H9 (cell line): Measurements from ENCODE around the gene MTCL1. TPM values are rescaled to one million over a fixed set of nuclear protein-coding genes. Genes with fewer than 3 reads are reported as not detected.

Experiments
- DNase-seq: peaks from one replicate; pipeline ENCODE4 v3.0.0-alpha.2; 2017
- H2AFZ ChIP-seq: one replicate; pipeline ENCODE4 v1.6.1; 2013; ENCODE audit warnings: mild to moderate bottlenecking, low read length, control low read depth, moderate library complexity
- H2AK5ac ChIP-seq: 2 replicates; pipeline ENCODE4 v1.6.1; 2013; ENCODE audit warnings: low read length, control low read depth, mixed read lengths; ENCODE audit not compliant: insufficient read length
- H2BK120ac ChIP-seq: one replicate; pipeline ENCODE4 v1.6.1; 2013; ENCODE audit warnings: low read depth, mild to moderate bottlenecking, low read length, control low read depth, inconsistent platforms; ENCODE audit not compliant: poor library complexity, severe bottlenecking
- H2BK12ac ChIP-seq: 2 replicates; pipeline ENCODE4 v1.6.1; 2013; ENCODE audit warnings: low read length, control low read depth, mixed read lengths, low read depth; ENCODE audit not compliant: insufficient read length
- H2BK15ac ChIP-seq: 2 replicates; pipeline ENCODE4 v1.6.1; 2013; ENCODE audit warnings: low read depth, low read length, control low read depth
- H2BK20ac ChIP-seq: one replicate; pipeline ENCODE4 v1.6.1; 2013; ENCODE audit warnings: low read depth, mild to moderate bottlenecking, low read length, control low read depth, inconsistent platforms; ENCODE audit not compliant: poor library complexity, severe bottlenecking
- H2BK5ac ChIP-seq: 2 replicates; pipeline ENCODE4 v1.6.1; 2013; ENCODE audit warnings: low read length, control low read depth, mixed read lengths; ENCODE audit not compliant: insufficient read length
- H3K14ac ChIP-seq: 2 replicates; pipeline ENCODE4 v1.6.1; 2013; ENCODE audit warnings: low read length, control low read depth; ENCODE audit not compliant: insufficient read depth
- H3K18ac ChIP-seq: 2 replicates; pipeline ENCODE4 v1.6.1; 2013; ENCODE audit warnings: low read depth, mild to moderate bottlenecking, mixed read lengths, low read length, control low read depth; ENCODE audit not compliant: insufficient read length
- H3K23ac ChIP-seq: 2 replicates; pipeline ENCODE4 v1.6.1; 2013; ENCODE audit warnings: low read length, control low read depth, mixed read lengths, low read depth; ENCODE audit not compliant: insufficient read length
- H3K23me2 ChIP-seq: 2 replicates; pipeline ENCODE4 v1.6.1; 2013; ENCODE audit warnings: low read depth, mild to moderate bottlenecking, mixed read lengths, low read length, control low read depth; ENCODE audit not compliant: insufficient read length, poor library complexity, severe bottlenecking
- H3K27ac ChIP-seq: 2 replicates; pipeline ENCODE4 v1.5.1; 2013; ENCODE audit warnings: low read length, control low read depth, mixed read lengths, low read depth; ENCODE audit not compliant: insufficient read length
- H3K27me3 ChIP-seq: 2 replicates; pipeline ENCODE4 v1.6.1; 2013; ENCODE audit warnings: low read length, control low read depth, inconsistent platforms; ENCODE audit not compliant: insufficient read depth
- H3K4ac ChIP-seq: 2 replicates; pipeline ENCODE4 v1.6.1; 2013; ENCODE audit warnings: low read depth, mild to moderate bottlenecking, control low read depth, inconsistent platforms, low read length, moderate library complexity
- H3K4me1 ChIP-seq: 2 replicates; pipeline ENCODE4 v1.6.1; 2013; ENCODE audit warnings: low read length, control low read depth, inconsistent platforms; ENCODE audit not compliant: insufficient read depth
- H3K4me2 ChIP-seq: 2 replicates; pipeline ENCODE4 v1.6.1; 2013; ENCODE audit warnings: low read length, control low read depth, mixed read lengths; ENCODE audit not compliant: insufficient read length, insufficient read depth
- H3K56ac ChIP-seq: 2 replicates; pipeline ENCODE4 v1.6.1; 2013; ENCODE audit warnings: low read depth, mild to moderate bottlenecking, mixed read lengths, low read length, control low read depth; ENCODE audit not compliant: insufficient read length
- H3K79me1 ChIP-seq: 2 replicates; pipeline ENCODE4 v1.6.1; 2013; ENCODE audit warnings: low read depth, mild to moderate bottlenecking, moderate library complexity, low read length, control low read depth, inconsistent platforms; ENCODE audit not compliant: insufficient read depth, poor library complexity, severe bottlenecking
- H3K79me2 ChIP-seq: 2 replicates; pipeline ENCODE4 v1.6.1; 2013; ENCODE audit warnings: low read length, control low read depth, inconsistent platforms; ENCODE audit not compliant: insufficient read depth
- H3K9ac ChIP-seq: 2 replicates; pipeline ENCODE4 v1.6.1; 2013; ENCODE audit warnings: low read length, control low read depth, mixed read lengths; ENCODE audit not compliant: insufficient read length; ENCODE audit errors: extremely low read depth
- H3K9me3 ChIP-seq: one replicate; pipeline ENCODE4 v1.6.1; 2013; ENCODE audit warnings: low read depth, low read length, inconsistent platforms; ENCODE audit not compliant: control insufficient read depth
- H3T11ph ChIP-seq: one replicate; pipeline ENCODE4 v1.6.1; 2013; ENCODE audit warnings: mild to moderate bottlenecking, low read length, control low read depth, inconsistent platforms
- H4K20me1 ChIP-seq: one replicate; pipeline ENCODE4 v1.6.1; 2013; ENCODE audit not compliant: control insufficient read depth, insufficient read length, insufficient read depth
- H4K5ac ChIP-seq: 2 replicates; pipeline ENCODE4 v1.6.1; 2013; ENCODE audit warnings: low read depth, mild to moderate bottlenecking, mixed read lengths, low read length, control low read depth; ENCODE audit not compliant: insufficient read length
- H4K8ac ChIP-seq: replicated peaks from 2 replicates; pipeline ENCODE4 v1.6.1; 2013; ENCODE audit warnings: low read length, control low read depth, mixed read lengths, low read depth; ENCODE audit not compliant: insufficient read length
- H4K91ac ChIP-seq: 2 replicates; pipeline ENCODE4 v1.6.1; 2013; ENCODE audit warnings: low read depth, mild to moderate bottlenecking, moderate library complexity, mixed read lengths, low read length, control low read depth; ENCODE audit not compliant: insufficient read length
- H3K27ac Mint-ChIP-seq, 3 experiments: 2 replicates in 2 of 3; 3 replicates in 1 of 3; pipeline ENCODE4 v1.8.0; 2020 to 2021; ENCODE audit warnings: mixed read lengths in 3 of 3, mild to moderate bottlenecking in 1 of 3, moderate library complexity in 1 of 3
- H3K27me3 Mint-ChIP-seq: 2 replicates; pipeline ENCODE4 v1.8.0; 2021; ENCODE audit warnings: low read depth, mild to moderate bottlenecking, moderate library complexity, mixed read lengths
- H3K36me3 Mint-ChIP-seq, 3 experiments: 2 replicates in 2 of 3; 3 replicates in 1 of 3; pipeline ENCODE4 v1.8.0; 2020 to 2021; ENCODE audit warnings: low read depth in 3 of 3, mixed read lengths in 3 of 3; ENCODE audit not compliant: insufficient read depth in 1 of 3
- H3K4me1 Mint-ChIP-seq, 2 experiments: 2 replicates each; pipeline ENCODE4 v1.8.0; 2020; ENCODE audit warnings: mixed read lengths in 2 of 2
- H3K4me3 Mint-ChIP-seq, 2 experiments: 2 replicates in 1 of 2; 3 replicates in 1 of 2; pipeline ENCODE4 v1.8.0; 2020 to 2021; ENCODE audit warnings: mild to moderate bottlenecking in 2 of 2, mixed read lengths in 2 of 2, moderate library complexity in 1 of 2
- H3K9me3 Mint-ChIP-seq, 2 experiments: 2 replicates in 1 of 2; 3 replicates in 1 of 2; pipeline ENCODE4 v1.8.0; 2020; ENCODE audit warnings: mild to moderate bottlenecking in 2 of 2, mixed read lengths in 2 of 2, moderate library complexity in 1 of 2
- CTCF ChIP-seq: fragments of 200-600 bp; sonication (generic); conservative IDR thresholded peaks from 3 replicates; pipeline ENCODE4 v1.8.0; 2021; ENCODE audit warnings: antibody characterized with exemption, mild to moderate bottlenecking
- WGBS: extraction: QIAGEN DNeasy Blood & Tissue Kit; methylation state at CpG from one replicate; pipeline ENCODE4 v1.1.7; 2013; ENCODE audit warnings: missing lambda C conversion rate, low lambda C conversion rate, mixed read lengths; ENCODE audit not compliant: insufficient read length; ENCODE audit errors: extremely low coverage; 5-methylcytosine and 5-hydroxymethylcytosine counted together
- total RNA-seq: library from RNA; stranded (reverse); gene quantifications from 2 replicates; pipeline ENCODE4 v1.2.1, GENCODE V29; 2021

Gene MTCL1
- total RNA-seq, 1 experiment from 2014 or later, result 50.7 TPM

DNA sequence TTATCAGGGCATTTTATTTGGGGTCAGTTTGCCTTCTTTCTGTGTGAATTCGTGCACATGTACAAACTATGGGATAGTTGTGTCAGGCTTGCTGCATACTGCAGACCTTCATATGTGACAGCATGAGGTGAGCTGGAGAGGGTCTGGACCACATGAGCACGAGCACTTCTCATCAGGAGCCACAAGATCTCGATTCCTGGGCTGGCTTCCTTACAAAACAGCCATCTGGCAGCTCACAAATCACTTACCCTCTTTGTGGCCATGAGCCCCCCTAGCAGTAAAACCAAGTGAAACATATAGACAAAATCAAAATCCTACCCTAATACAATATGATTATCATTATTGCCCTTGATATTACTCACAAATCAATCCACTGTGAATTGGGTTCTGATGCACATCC lies 121.2 kb downstream of the MTCL1 start:
- no peak overlapping the region for H3K4me3 Mint-ChIP-seq
- no peak overlapping the region for H3K4ac ChIP-seq
- H3T11ph ChIP-seq, result no peak overlapping the region
- no peak overlapping the region for H3K27ac ChIP-seq
- peaks cover 19 to 56% (median 53%) of the 10 kb centered on the region in 3 experiments for H3K36me3 Mint-ChIP-seq
- no peaks in the 10 kb centered on the region; the same call in 1 of the 2 replicates for H3K4me1 ChIP-seq
- no peaks in the 10 kb centered on the region for H3K79me1 ChIP-seq
- H3K27me3 Mint-ChIP-seq, result no peaks in the 10 kb centered on the region
- no peak overlapping the region for H4K91ac ChIP-seq
- no peak overlapping the region for H3K23ac ChIP-seq
- H3K18ac ChIP-seq, result no peak overlapping the region
- no peak overlapping the region for H4K5ac ChIP-seq
- no peak overlapping the region for H2BK12ac ChIP-seq
- H3K79me2 ChIP-seq, result no peaks in the 10 kb centered on the region
- no peak overlapping the region for H2BK15ac ChIP-seq
- H3K4me2 ChIP-seq, result no peak overlapping the region
- no peak overlapping the region for H4K8ac ChIP-seq
- H2BK120ac ChIP-seq, result no peak overlapping the region
- no peak overlapping the region for H3K14ac ChIP-seq
- no peak overlapping the region for H3K27ac Mint-ChIP-seq
- peaks cover 0 to 3% of the 10 kb centered on the region in 2 experiments; a peak in 2 of 5 replicates for H3K9me3 Mint-ChIP-seq
- no peak for TF ChIP-seq CTCF
- H3K27me3 ChIP-seq, result no peaks in the 10 kb centered on the region
- H2AFZ ChIP-seq, result no peak overlapping the region
- WGBS, result no CpG with 5 or more reads among the region's 3 CpGs
- DNase-seq, result no peak
- peaks cover 21 to 29% of the 10 kb centered on the region in 2 experiments for H3K4me1 Mint-ChIP-seq
- H2BK20ac ChIP-seq, result no peak overlapping the region
- no peak overlapping the region for H3K56ac ChIP-seq
- H3K23me2 ChIP-seq, result no peaks in the 10 kb centered on the region
- H4K20me1 ChIP-seq, result no peaks in the 10 kb centered on the region
- no peak overlapping the region for H3K9ac ChIP-seq
- H2AK5ac ChIP-seq, result no peak overlapping the region
- H2BK5ac ChIP-seq, result no peak overlapping the region
- no peaks in the 10 kb centered on the region for H3K9me3 ChIP-seq
